AG04450 (cell line): ENCODE results near the gene HADHA. TPM values are rescaled to one million over a fixed set of nuclear protein-coding genes. Genes with fewer than 3 reads are reported as not detected.

ENCODE experiments used
- CTCF ChIA-PET: fragments of 300-600, 350-600 bp; formaldehyde crosslinking; extraction: SDS; loops from one replicate; lab custom pipeline; 2022; ENCODE audit warnings: antibody characterized with exemption, inconsistent platforms; lab: Charles Lee
- POLR2A ChIA-PET: fragments of 350-600 bp; formaldehyde crosslinking; extraction: SDS; loops from one replicate; lab custom pipeline; 2021; ENCODE audit warnings: antibody characterized with exemption, inconsistent platforms; lab: Yijun Ruan, JAX
- DNase-seq: peaks from one replicate; pipeline ENCODE4 v3.0.0-alpha.2; 2011; ENCODE audit warnings: low read depth, low spot score
- H3K27ac ChIP-seq: one replicate; pipeline ENCODE4 v1.5.1; 2012; ENCODE audit warnings: low read depth, low read length, control low read depth
- H3K27me3 ChIP-seq: one replicate; pipeline ENCODE4 v1.6.0; 2012; ENCODE audit warnings: low read length; ENCODE audit not compliant: control insufficient read depth, insufficient read depth
- H3K4me3 ChIP-seq: 2 replicates; pipeline ENCODE4 v1.5.1; 2011; ENCODE audit warnings: mild to moderate bottlenecking, low read depth, low read length, control low read depth
- H3K9me3 ChIP-seq: 2 replicates; pipeline ENCODE4 v1.5.1; 2012; ENCODE audit warnings: low read length; ENCODE audit not compliant: control insufficient read depth, insufficient read depth
- polyA plus RNA-seq: library from polyadenylated mRNA; depleted of rRNA; stranded (reverse); fragments of >200 nt; gene quantifications from 2 replicates; pipeline ENCODE4 v1.2.3, GENCODE V29; 2011
- TF ChIP-seq, protein P1 (sequence below): IDR thresholded peaks from 2 replicates; pipeline ENCODE4 v1.5.1; 2011; ENCODE audit warnings: low read depth, low read length, control low read depth, inconsistent platforms

HADHA gene
- polyA plus RNA-seq, 1 experiment, result 172 TPM

- DNase-seq, result peak; percentile 18
- POLR2A ChIA-PET, result interaction anchor here (1.2 kb wide), 1 partner anchor 53 kb away, joined by 4 read pairs; no protein-coding TSS in a partner anchor
- H3K27me3 ChIP-seq, result no peaks in the 10 kb centered on the region
- H3K27ac ChIP-seq, result no peak overlapping the region
- TF ChIP-seq, protein P1, sequence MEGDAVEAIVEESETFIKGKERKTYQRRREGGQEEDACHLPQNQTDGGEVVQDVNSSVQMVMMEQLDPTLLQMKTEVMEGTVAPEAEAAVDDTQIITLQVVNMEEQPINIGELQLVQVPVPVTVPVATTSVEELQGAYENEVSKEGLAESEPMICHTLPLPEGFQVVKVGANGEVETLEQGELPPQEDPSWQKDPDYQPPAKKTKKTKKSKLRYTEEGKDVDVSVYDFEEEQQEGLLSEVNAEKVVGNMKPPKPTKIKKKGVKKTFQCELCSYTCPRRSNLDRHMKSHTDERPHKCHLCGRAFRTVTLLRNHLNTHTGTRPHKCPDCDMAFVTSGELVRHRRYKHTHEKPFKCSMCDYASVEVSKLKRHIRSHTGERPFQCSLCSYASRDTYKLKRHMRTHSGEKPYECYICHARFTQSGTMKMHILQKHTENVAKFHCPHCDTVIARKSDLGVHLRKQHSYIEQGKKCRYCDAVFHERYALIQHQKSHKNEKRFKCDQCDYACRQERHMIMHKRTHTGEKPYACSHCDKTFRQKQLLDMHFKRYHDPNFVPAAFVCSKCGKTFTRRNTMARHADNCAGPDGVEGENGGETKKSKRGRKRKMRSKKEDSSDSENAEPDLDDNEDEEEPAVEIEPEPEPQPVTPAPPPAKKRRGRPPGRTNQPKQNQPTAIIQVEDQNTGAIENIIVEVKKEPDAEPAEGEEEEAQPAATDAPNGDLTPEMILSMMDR, result no peak
- no peaks in the 10 kb centered on the region; the same call in 1 of the 2 replicates for H3K9me3 ChIP-seq
- H3K4me3 ChIP-seq, result no peak overlapping the region
- CTCF ChIA-PET, result interaction anchor here (1.1 to 1.3 kb wide), 2 partner anchors 79 to 83 kb away, joined by 3 to 9 read pairs; no protein-coding TSS in a partner anchor
Observed at GRCh38 chr2:26246818-26247217, 2.4 kb upstream of the HADHA start.

DNA sequence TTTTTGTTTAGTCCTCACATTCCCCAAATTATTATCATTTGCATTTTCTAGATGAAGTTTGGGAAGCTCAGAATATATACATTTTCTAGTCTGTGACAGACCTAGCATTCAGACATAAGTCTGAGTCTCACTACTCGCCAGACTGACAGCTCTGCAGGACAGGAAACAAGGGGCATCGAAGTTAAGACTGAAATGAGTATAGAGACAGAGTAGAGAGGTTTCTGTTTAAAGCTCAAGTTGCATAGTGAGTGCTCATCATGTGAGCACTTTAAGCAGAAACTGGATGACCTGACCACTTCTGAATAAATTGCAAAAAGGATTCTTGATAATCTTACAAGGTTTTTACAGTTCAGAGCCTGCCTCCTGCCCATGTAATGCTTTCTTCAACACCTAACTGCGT, 1.4 kb upstream of the HADHA start:
- TF ChIP-seq, protein P1, result no peak
- no peaks in the 10 kb centered on the region for H3K27me3 ChIP-seq
- no peak overlapping the region for H3K27ac ChIP-seq
- no peaks in the 10 kb centered on the region; the same call in 1 of the 2 replicates for H3K9me3 ChIP-seq
- H3K4me3 ChIP-seq, result peak overlapping the region; percentile 97
- POLR2A ChIA-PET, result interaction anchor here (2.3 kb wide), 1 partner anchor 81 kb away, joined by 6 read pairs; no protein-coding TSS in a partner anchor
- CTCF ChIA-PET, result interaction anchor here (0.5 to 1.1 kb wide), 3 partner anchors 80 to 128 kb away, joined by 3 read pairs; no protein-coding TSS in a partner anchor
- DNase-seq, result no peak

DNA sequence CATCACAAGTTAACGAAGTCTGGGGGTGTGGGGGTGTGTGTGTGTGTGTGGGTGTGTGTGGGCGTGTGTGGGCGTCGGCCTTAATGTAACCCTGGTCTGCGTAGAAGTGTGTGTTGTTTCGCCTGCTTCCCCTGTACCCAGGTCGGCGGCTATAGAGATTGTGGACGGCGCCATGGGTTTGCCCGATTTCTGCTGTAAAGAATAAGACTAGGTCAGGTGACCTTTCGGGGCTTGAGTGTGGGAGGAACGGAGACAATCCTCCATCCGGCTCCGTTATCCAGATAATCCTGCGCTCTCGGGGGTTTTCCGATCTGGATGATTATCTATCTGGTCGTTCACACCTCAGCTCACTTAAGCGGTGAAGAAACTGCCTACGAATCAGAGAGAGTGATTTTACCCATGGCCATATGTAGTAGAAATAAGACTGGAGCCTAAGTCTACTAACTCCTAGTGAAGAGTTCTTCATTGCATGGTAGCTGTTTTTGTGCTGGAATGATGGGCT, 850 bp upstream of the HADHA start:
- H3K27ac ChIP-seq, result no peak overlapping the region
- TF ChIP-seq, protein P1, result no peak
- peak overlapping the region; percentile 97 for H3K4me3 ChIP-seq
- no peaks in the 10 kb centered on the region for H3K27me3 ChIP-seq
- POLR2A ChIA-PET, result interaction anchor here (1.2 to 2.3 kb wide), 3 partner anchors 55 to 100 kb away, joined by 4 to 10 read pairs (median 6); partner anchors contain the start of gene SELENOI
- H3K9me3 ChIP-seq, result no peaks in the 10 kb centered on the region; the same call in 1 of the 2 replicates
- CTCF ChIA-PET, result interaction anchor here (0.5 to 0.8 kb wide), 2 partner anchors 86 to 127 kb away, joined by 3 read pairs; no protein-coding TSS in a partner anchor
- DNase-seq, result no peak

GRCh38 chr2:26243470-26244308, 743 bp downstream of the HADHA start:
- TF ChIP-seq, protein P1, result no peak
- no peak for DNase-seq
- Histone ChIP-seq H3K9me3 (no peaks in the 10 kb centered on the region; the same call in 1 of the 2 replicates), H3K4me3 (peak overlapping the region; percentile 97), H3K27ac (no peak overlapping the region), H3K27me3 (no peaks in the 10 kb centered on the region)
- ChIA-PET POLR2A (interaction anchor here (0.9 to 2.3 kb wide), 4 partner anchors 40 to 180 kb away, joined by 3 to 10 read pairs (median 4); no protein-coding TSS in a partner anchor), CTCF (interaction anchor here (0.7 to 2.0 kb wide), 6 partner anchors 59 to 510 kb away, joined by 3 to 11 read pairs (median 4); no protein-coding TSS in a partner anchor)
